Measurements from ENCODE around the gene SLC25A1.
"Not testable (repeated sequence)": the region's sequence is repeated elsewhere in the genome, so short reads cannot be mapped to it uniquely, and the experiment has no call there.

The SLC25A1 gene

DNA sequence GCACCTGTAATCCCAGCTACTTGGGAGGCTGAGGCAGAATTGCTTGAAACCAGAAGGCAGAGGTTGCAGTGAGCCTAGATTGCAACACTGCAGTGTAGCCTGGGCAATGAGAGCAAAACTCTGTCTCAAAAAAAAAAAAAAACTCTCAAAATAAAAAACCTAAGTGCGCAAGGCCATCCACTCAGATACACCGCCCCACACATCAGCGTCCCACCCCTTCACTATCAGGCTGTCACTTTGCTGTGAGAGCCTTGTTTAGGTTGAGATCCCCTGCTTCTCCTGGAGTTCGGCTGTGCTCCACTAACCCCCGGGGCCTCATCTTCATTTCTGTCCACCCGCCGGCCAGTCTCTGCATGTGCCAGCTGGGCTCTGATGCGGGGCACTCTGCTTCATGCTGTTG is 12.1 kb downstream of the SLC25A1 start:
- no peak for DNase-seq (ENCODE audit: low read depth in 2 of 2)

DNA sequence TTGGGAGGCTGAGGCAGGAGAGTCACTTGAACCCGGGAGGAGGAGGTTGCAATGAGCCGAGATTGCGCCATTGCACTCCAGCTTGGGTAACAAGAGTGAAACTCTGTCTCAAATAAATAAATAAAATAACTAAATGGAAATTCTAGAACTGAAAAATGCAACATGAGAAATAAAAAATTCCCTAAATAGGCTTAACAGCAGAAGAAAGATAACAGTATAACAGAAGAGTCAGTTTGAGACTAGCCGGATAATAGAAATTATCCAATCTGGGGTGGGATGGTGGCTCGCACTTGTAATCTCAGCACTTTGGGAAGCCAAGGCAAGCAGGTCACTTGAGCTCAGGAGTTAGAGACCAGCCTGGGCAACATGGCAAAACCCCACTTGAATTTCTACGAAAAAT is 14.1 kb downstream of the SLC25A1 start:
- DNase-seq (ENCODE audit: low read depth in 2 of 2), result no peak

DNA sequence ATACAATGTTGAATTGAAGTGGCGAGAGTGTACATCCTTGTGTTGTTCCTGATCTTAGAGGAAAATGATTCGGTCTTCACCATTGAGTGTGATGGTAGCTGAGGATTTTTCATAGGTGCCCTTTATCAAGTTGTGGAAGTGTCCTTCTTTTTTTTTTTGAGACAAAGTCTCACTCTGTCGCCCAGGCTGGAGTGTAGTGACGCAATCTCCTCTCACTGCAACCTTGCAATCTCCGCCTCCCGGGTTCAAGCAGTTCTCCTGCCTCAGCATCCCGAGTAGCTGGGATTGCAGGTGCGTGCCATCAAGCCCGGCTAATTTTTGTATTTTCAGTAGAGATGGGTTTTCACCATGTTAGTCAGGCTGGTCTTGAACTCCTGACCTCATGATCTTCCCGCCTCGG is 19.9 kb downstream of the SLC25A1 start:
- not testable (repeated sequence) for DNase-seq (ENCODE audit: low read depth in 2 of 2)

DNA sequence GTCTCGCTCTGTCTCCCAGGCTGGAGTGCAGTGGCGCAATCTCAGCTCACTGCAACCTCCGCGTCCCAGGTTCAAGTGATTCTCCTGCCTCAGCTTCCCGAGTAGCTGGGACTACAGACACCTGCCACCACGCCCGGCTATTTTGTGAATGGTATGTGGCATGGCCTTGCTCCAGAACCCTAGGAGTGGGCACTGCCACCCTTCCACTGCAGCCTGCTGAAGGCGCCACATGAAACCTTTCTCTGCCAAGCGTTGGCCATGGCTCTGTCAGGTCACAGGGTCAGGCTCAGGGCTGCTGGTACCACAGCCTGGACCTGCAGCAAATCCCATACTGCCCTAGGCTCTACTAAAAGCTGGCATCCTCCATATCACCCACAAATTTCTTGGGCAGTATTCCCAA is 22.4 kb downstream of the SLC25A1 start:
- not testable (repeated sequence) for DNase-seq (ENCODE audit: low read depth in 2 of 2)

DNA sequence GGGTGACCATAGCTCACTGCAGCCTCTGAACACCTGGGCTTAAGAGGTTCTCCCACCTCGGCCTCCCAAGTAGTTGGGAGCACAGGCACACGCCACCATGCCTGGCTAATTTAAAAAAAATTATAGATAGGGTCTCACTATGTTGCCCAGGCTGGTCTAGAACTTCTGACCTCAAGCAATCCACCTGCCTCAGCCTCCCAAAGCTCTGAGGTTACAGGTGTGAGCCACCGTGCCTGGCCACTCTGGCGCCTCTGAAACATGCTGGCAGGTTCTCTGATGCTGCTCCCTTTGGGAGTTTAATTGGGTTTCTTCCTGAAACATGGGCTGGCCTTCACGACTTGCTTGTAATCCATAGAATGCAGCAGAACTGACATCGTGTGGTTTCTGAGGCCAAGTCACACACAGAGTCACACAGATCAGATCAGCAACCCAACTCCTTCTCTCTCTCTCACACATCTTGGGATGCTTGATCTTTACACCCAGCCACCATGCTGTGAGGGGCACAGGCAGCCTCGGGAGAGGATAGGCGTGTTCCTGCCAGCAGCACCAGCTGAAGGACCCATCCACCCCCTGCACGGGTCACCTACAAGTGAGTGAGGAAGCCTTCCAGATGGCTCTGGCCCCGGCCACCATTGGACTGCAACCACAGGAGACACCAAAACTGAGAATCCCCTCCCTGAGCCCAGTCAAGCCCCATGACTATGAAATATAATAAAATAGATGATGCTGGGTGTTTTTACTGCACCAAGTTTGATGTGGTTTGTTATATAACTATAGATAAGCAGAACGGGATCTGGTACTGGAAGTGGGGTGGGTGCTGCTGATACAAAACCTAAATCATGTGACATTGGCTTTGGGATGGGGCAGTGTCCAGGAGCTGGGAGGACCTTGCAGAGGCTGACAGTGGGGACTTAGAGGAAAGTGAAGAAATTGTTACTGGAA is 25.3 kb downstream of the SLC25A1 start:
- DNase-seq (ENCODE audit: low read depth in 2 of 2), result no peak

DNA sequence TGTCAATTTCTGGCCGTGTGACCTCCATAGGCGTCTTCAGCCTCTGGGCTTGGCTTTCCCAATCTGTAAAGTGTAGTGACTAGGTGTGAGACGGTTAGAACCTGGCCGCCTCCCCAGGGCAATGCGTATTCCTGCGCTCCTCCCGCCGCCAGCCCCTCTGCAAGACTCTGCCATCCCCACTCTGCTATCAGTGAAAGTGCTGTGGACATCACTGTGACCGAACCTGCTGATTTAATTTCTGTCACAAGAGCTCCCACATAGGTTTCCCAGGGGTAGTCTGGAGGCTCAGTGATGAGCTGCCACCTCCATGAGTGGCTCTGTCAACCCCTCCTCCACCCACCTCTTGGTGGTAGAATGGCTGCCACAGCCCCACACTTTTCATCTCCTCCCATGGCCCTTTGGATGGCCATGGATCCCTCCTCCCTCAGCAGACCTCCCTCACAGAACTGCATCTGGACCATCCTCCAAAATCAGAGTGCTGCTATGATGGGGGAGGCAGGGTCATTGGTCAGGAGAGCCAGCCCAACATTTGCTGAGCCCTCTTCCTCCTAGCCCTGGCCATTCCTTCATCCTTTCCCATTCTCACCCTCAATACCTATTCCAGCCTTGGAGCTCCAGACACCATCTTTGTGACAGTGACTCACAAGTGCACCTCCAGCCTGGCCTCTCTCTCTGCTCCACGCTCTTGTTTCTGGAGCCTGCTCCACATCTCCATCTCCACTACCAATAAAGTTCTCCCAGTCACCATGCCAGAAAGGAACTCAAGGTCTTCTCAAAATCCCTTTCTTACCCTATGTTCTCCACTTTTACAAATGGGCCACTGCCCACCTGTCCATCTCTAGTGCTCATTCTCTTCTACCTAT is 27.0 kb downstream of the SLC25A1 start:
- no peak for DNase-seq (ENCODE audit: low read depth in 2 of 2)

DNA sequence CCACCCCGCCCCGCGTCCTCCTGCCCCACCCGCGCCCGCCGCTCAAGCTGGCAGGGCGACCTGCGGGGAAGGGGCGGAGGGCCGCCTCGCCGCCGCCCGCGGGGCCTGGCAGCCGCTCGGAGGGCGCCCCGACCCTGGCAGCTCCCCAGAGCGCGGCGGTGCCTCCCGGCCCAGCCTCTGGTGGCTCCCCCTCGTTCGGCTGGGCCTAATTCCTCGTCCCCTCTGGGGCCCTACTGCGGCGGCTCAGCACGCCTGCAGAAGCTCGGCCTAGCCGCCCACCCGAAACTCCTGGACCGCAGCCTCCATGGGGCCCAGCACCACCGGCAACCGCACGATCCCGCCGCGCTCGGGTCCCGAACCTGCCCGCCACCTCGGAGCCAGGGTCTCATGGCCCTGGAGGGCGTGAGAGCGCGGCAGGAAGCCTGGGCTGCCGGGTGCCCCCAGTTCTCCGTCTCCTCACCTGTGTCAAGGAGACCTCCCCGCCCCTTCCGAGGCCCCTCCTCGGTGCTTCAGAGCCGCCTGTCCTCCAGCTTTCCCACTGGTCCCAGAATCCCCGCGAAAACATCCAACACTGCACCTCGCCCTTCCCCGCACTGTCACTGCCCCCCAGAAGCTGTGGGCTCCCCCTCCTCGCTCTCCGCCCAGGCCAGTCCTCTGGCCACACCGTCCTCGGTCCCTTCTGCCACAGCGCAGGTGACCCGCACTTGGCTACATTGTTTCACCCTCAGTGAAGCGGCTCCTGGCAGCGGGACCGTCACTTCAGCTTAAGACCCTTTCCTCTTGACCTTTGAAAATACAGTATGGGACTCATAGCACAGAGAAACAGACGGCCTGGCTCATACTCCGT is 27.8 kb downstream of the SLC25A1 start:
- no peak for DNase-seq (ENCODE audit: low read depth in 2 of 2)

DNA sequence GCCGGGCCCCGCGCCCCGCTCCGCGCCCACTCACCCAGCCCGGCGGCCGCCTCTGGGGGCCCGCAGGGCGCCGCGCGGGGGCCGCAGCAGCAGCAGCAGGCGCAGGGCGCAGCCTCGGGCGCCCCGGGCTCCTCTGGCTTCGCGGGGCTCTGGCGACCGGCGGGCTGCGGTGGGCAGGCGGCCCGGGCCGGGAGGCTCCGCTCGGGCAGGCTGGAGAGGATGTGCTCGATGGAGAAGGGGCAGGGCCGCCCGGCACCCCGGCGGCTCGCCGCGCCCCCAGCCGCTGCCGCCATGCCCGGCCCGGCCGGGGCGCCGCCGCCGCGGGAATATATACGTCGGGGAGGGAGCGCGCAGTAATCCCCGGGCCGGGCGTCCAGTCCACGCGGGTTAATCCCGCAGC is 28.5 kb downstream of the SLC25A1 start, which contains the start of gene GSC2:
GSC2 (minus strand) TSS at position 302 of the 400 bp plus-strand sequence; CDS start at position 293, 9 bp downstream.
- DNase-seq (ENCODE audit: low read depth in 2 of 2), result no peak

DNA sequence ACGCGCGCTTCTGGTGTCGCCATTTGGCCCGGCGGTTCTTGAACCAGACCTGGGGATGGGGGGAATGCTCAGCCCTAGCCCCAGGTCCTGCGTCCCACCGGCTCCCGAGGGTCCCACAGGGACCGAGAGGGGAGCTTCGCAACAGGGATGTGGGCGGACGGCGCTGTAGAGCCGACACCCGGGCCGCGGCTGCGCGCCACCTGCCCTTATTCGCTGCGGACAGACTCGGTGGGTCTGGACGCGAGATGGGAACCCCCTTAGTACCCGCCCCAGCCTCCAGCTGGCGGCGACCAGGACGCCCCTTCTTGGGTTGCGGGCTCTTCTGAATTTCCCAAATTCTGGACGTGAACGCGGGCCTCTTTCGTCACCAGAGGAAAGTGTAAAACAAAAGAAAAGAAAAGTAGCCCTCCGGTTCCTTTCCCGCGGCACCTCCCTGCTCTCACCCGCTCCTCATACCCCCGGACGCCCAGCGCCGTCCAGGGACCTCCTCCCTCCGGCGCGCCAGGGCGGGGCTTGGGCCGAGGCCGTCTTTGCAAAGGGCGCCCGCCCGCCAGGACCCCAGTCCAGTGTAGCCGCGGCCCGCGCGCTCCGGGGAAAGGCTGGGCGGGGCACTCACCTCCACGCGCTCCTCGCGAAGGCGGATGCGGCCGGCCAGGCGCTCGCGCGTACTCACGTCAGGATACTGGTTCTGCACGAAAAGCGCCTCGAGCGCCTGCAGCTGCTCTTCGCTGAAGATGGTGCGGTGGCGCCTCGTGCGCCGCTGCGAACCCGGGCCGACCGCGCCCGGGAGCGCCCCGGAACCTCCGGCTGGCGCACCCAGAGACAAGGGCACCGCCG is 29.3 kb downstream of the SLC25A1 start:
- DNase-seq (ENCODE audit: low read depth in 2 of 2), result no peak

DNA sequence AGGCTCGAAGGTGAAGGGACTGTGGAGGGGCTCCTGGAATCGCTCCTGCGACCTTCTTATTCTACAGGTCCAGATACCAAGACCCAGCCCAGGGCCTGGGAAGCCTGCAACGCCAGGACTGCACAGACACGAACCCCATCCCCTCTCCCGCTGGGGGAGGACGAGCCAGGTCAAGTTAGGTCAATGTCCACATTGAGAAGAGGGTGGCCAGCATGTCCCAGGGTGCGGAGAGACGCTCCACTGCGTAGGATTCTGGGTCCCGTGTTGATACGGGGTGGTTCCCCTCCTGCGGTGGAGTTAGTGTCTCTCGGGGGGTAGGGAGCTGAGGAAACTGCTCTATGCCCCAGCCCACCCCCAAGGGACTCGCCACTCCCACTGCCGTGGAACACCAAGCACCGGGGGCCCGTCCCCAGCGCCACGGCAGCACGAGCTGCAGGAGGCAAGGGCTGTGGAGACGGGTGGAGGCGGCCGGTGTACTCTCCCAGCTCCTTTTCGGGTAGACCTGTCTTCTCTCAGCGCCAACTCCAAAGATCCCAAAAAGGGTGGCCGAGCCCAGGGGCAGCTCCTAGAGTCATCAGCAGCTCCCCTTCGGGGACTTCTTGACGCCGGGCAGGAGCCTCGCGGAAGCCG is 30.0 kb downstream of the SLC25A1 start:
- no peak for DNase-seq (ENCODE audit: low read depth in 2 of 2)

DNA sequence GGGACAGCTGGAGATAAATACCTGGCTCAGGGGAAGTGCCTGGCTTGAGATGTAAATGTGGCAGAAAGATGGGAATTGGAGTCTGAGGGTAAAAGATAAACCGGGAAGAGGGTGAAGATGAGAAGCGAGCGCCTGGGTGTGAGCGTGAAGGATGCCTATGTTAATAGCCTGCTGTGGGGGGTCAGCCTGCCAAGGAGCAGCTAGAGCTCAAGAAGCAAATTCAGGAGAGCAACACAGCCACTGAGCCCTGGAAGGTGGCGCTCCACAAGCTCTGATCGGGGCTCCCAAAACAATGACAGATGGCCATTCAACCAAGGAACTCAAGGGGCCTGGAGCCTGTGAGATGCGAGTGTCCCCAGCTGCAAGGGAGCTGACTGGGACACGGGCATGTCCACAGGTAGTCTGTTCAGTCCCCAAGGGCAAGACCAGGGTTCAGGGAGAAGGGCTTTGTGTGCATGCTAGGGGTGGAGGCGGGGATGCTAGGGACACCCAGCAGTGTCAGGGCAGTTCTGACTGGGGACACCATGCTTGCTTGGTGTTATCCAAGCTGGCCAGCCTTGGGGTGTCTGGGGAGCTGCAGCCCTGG is 31.2 kb downstream of the SLC25A1 start:
- DNase-seq (ENCODE audit: low read depth in 2 of 2), result no peak

DNA sequence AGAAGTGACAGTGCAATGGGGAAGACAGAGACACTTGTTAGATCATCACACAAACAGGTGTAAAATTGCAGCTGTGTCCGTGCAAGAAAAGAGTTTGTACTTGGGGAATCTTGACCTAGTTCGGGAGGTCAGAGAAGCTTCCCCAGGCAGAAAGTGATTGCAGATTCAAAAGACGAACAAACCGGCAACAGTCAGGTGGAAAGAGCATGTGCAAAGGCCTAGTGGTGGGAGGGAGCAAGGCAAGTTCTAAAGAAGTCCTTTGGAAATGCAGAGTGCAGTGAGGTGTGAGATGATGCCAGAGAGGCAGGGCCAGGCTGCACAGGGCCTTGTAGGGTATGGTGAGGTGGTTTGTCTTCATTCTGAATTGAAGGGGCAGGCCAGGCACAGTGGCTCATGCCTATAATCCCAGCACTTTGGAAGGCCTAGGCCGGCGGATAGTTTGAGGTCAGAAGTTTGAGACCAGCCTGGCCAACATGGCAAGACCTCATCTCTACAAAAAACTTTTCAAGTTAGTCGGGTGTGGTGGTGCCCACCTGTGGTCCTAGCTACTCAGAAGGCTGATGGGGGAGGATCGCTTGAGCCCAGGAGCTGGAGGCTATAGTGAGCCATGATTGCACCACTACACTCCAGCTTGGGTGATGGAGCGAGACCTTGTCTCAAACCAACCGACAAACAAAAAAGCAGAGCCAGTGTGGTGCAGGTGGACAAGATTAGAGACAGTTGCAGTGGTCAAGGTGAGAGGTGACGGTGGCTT is 32.1 kb downstream of the SLC25A1 start:
- DNase-seq (ENCODE audit: low read depth in 2 of 2), result no peak

DNA sequence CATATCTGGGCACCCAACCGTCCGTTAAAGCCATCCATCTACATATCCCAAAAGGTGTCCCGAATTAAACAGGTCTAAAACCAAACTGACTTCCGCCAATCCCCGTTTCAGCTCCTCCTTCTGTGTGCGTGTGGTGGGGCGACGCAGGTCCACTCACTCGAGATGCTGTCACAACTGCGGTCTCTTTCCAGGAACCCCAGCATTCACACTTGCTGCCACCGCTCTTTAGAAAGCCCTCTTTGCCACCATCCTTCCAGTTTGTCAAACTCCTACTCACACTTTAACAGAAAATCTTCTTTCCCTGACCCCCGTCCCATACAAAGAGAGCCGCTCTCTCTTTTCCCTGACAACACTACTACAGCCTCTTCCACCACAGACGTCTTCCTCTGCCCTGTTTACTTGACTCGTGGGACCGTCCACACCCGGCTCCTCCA is 34.6 kb downstream of the SLC25A1 start:
- no peak for DNase-seq (ENCODE audit: low read depth in 2 of 2)

DNA sequence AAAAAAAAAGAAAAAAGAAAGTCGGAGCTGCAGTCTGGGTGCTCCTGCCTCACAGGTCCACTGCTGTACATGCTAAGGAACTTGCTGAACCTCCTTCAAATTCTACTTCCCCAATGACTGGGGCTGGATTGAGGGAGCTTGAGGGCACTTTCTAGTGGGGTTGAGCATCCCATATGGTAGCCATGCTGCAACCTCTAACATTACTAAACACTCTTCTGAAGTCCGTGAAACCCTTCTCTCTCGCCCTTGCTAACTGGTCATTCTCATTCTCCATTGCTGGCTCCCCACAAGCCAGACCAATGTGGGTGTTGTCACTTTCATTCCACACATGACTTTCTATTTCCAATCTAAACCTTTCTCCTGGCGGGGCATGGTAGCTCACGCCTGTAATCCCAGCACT is 35.3 kb downstream of the SLC25A1 start:
- DNase-seq (ENCODE audit: low read depth in 2 of 2), result no peak

DNA sequence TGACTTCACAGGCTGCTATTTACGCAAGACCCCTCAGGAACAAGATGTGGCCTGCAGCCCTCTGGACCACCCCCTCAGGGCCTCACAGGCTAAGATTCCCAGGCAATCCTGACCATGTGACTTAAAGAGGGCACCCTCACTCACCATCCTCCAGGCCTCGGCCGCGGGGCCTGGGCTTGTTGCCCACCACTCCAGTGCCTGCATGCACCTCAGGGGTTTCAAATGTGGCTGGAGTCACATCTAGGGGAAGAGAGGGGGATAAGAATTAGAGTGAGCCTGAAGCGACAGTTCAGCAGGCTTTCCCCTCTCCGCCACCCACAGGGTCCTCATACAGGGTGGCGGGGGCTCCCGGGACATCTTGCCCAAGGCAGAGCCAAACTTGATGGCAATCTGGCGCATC is 36.1 kb downstream of the SLC25A1 start:
- no peak for DNase-seq (ENCODE audit: low read depth in 2 of 2)

DNA sequence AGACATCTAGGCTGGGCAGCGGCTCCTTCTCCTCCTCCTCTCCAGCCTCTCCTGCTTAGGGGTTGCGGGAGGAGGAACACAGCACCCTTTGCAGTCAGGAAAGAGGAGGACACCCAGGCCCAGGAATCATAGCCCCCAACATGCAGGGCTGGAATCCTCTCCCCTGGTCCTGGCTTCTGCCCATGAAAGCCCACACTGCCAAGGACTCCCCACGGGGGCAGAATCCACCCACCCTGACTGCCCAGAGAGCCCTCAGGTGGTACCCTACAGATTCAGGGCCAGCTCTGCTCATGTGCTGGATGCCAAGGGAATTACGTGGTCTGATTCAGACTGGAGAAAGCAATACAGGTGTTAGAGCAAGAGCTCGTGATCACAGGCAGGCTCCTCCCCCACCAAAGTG is 38.6 kb downstream of the SLC25A1 start:
- no peak for DNase-seq (ENCODE audit: low read depth in 2 of 2)

DNA sequence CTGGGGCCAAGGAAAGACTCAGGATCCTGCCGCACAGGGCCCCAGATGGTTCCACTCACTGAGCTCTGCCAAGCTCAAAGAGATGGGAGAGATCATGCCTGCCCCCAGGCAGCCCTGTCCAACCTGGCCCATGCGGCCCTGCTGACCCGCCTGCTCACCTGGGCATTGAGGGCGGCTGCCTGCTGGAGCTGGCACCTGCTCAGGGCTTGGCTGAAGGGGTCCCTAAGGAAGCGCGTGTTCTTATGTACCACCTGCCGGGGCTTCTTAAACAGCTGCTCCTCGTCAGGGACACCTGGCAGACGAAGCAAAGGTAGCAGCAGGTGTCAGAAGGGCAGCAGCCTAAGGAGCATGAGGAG is 39.6 kb downstream of the SLC25A1 start:
- no peak for DNase-seq (ENCODE audit: low read depth in 2 of 2)

DNA sequence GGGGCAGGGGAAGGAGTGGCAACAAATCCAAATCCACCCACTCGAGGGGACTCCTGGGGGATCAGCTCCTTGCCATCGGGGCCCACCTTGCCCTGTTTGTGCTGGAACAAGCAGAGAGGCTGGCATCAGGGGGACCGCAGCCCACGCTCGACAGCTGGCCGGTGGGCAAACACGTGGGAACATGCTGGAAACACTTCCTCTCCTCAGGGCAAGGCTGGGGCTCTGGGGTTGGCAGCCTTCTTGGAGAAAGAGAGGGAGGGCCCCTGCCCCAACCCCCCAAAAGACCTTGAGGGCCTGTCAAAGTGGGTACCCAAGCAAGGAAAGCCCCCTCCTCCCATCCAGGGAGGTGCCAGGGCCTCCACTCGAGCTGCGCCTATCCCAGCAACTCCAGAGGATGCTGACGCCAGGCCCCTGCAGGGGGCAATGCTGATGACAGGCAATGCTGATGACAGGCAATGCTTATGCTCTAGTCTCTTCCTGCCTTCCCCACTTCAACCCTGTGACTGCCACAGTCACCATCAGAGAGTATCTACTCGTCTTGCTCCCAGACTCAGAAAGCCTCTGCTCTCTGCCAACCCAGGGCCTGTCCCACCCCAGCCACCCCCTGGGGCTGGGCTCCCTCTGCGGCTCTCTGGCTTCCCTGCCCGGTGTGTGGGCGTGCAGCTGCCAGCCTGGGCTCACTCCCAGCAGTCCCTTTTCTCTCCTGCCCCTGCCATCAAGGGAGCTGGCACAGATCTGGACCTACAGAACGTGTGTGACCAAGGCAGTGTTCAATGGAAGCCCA is 40.1 kb downstream of the SLC25A1 start:
- DNase-seq (ENCODE audit: low read depth in 2 of 2), result no peak
